AG20443 (cell line): ENCODE results near the gene CAMSAP2.

ENCODE experiments used
- DNase-seq: peaks from one replicate; pipeline ENCODE4 v3.0.0; 2012; ENCODE audit warnings: low spot score, mixed read lengths

Gene CAMSAP2, protein sequence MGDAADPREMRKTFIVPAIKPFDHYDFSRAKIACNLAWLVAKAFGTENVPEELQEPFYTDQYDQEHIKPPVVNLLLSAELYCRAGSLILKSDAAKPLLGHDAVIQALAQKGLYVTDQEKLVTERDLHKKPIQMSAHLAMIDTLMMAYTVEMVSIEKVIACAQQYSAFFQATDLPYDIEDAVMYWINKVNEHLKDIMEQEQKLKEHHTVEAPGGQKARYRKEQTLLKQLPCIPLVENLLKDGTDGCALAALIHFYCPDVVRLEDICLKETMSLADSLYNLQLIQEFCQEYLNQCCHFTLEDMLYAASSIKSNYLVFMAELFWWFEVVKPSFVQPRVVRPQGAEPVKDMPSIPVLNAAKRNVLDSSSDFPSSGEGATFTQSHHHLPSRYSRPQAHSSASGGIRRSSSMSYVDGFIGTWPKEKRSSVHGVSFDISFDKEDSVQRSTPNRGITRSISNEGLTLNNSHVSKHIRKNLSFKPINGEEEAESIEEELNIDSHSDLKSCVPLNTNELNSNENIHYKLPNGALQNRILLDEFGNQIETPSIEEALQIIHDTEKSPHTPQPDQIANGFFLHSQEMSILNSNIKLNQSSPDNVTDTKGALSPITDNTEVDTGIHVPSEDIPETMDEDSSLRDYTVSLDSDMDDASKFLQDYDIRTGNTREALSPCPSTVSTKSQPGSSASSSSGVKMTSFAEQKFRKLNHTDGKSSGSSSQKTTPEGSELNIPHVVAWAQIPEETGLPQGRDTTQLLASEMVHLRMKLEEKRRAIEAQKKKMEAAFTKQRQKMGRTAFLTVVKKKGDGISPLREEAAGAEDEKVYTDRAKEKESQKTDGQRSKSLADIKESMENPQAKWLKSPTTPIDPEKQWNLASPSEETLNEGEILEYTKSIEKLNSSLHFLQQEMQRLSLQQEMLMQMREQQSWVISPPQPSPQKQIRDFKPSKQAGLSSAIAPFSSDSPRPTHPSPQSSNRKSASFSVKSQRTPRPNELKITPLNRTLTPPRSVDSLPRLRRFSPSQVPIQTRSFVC (N-terminal part only)

DNA sequence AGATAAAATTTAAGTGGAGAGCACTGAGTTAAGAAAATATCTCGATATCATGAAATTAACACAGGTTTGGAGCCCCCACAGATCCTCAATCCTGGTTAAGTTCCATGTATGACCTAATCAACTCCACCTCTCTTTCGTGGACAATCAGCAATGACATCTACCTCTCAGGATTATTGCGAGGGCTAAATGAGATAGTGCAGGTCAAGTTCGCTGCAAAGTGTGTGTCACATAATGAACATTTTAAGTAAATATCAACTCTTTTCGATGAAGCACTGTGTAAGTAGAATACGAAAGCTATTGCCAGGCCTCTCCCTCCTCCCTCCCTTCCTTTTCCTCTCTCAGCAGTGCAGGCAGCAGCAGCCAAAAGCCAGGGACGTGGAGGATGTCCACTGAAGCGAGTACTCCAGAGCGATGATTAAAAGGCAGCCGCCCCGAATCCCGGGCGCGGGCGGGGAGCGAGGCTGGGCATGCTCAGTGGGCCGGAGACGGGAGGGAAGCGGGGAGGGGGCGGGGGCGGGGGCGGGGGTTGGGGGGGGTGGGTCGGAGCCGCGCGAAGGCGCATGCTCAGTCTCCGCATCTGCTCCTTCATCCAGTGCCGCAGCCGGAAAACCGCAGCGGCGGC lies at the start of gene CAMSAP2:
Gene CAMSAP2, plus strand, starts transcription at position 567 of the 622 bp plus-strand sequence. CDS start 935 bp downstream, outside the sequence.
- peak; percentile 99 for DNase-seq

GRCh38 chr1:200692316-200692715 lies 46.4 kb upstream of the CAMSAP2 start:
- DNase-seq: no peak

DNA sequence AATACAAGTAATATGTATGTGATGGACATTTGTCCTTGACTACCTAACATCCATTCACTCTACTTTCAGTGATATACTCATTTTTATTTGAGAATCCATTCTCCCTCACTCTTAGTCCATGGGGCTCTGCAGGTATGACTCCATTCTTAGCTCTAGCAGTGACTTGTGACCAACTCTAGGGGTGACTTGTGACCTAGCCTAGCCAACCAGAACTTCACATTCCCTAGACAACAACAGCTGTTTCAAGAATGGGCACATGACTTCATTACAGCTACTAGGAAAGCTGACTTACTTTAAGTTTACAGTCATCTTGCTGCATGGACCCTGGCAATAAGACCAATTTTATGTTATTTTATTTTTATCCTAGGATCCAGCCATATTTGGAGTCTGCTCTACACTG lies 45.4 kb upstream of the CAMSAP2 start:
- DNase-seq: no peak

GRCh38 chr1:200694738-200695137 lies 44.0 kb upstream of the CAMSAP2 start:
- DNase-seq: no peak

- peak; percentile 61 for DNase-seq
Measured at GRCh38 chr1:200699871-200700270, 38.8 kb upstream of the CAMSAP2 start.

DNA sequence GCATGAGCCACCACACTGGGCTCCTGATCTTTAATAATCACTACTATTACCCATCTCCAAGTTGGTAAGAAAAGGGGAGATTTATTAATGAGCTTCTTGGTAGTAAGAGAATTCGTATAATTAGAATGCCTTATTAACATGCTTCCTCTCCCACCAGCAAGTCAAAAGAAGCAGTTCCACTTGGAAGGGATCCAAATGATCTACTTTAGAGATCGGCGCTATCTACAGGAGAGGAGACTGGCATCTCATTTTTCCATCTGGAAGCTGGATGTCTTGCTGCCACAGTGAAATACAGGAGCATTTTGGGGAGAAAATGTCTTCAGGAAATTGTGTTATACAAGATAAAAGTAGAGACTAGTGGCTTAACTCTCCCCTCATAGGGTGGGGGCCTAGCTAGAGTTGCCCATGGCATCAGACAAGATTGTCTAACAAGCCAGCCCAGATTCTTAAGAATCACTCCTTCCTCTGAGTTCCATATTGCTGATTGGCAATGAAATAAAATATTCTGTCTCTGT lies 33.6 kb upstream of the CAMSAP2 start:
- no peak for DNase-seq

- DNase-seq: no peak
Measured at GRCh38 chr1:200706111-200706814, 32.4 kb upstream of the CAMSAP2 start.

DNA sequence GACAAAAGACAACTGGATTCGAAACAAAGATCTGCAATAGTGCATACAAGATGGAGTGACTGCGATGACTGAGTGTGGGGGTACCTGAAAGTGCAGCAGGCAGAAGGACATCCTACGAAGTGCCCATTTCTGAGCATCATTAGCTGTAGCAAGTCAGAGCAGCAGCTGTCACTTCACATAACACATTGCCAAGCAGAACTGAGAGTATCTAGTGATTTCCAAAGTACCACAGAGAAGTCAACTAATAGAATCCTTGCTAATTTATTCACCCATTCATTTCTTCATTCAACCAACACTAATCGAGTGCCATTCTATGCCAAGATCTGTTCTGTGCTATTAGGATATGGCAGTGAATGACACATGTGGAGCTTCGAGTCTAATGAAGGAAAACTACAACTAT lies 31.6 kb upstream of the CAMSAP2 start:
- no peak for DNase-seq

- no peak for DNase-seq
Measured at GRCh38 chr1:200708161-200708560, 30.5 kb upstream of the CAMSAP2 start.

GRCh38 chr1:200708769-200709168 lies 29.9 kb upstream of the CAMSAP2 start:
- DNase-seq: peak; percentile 18

DNA sequence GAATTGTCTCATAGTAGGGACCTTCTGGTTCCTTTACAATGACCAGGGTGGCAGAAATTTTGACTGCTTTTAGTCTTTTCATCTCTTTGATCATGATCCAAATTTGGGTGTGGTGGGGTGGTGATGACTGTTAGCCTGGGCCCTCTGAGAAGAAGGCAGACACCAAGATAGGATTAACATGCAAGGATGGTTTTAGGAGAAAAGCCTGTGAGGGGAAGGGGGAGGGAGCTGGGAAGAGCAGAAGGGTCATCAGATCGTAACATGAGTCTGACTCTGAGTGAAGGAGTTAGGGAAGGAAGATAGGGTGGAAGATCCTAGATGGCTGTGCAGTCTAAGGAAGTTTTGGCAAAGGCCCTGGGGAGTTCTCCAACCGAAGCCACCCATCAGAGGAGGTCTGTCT lies 28.5 kb upstream of the CAMSAP2 start:
- DNase-seq: no peak

DNA sequence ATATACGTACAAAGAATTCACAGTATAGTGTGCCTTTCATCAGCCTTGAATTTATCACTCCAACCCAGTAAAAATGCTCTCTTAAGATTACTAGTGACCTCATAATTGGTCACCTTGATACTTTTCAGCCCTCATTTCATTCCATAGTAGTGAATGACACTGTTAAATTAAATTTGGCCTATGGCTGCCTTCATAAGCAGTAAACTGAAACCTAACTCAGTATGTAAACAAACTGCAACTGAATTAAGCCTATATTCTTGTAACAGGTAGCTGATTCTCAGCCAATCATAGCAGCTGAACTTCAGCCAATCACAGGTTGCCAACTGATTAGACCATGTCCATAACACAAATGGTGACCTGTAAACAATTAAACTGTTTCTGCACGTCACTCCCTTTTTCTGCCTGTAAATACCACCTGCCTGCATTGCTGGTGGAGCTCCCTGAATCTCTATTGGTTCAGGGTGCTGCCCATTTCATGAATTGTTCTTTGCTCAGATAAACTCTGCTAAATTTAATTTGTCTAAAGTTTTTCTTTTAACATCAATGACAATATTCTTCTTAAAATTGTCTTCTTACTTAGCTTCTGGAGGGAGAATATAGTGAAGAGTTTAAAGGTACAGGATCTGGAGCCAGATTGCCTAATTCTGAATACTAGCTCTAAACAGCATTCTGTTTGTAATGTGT lies 24.0 kb upstream of the CAMSAP2 start:
- no peak for DNase-seq

- no peak for DNase-seq
Measured at GRCh38 chr1:200720199-200720598, 18.5 kb upstream of the CAMSAP2 start.

DNA sequence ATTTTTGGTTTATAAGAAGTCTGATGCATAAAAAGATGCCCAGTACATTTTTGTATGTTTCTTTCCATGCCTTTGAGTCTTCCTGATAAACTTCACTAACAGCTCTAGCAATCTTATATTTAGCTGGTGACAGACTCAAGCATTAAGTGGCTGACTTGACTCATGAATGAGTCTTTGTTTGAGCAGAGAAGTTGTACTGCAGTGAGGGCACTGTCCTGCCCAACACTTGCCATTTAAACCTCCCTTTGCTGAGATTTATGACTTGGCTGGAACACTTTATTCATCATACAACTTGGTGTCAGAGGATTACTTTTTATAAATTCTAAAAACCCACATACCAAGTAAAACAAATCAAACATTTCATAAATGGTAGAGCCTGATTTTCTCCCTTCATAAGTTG lies 14.6 kb upstream of the CAMSAP2 start:
- DNase-seq: no peak

GRCh38 chr1:200727257-200727656 lies 11.4 kb upstream of the CAMSAP2 start:
- DNase-seq: no peak

GRCh38 chr1:200729863-200730262 lies 8.8 kb upstream of the CAMSAP2 start:
- DNase-seq: no peak

GRCh38 chr1:200731654-200732332 lies 6.9 kb upstream of the CAMSAP2 start:
- DNase-seq: no peak

DNA sequence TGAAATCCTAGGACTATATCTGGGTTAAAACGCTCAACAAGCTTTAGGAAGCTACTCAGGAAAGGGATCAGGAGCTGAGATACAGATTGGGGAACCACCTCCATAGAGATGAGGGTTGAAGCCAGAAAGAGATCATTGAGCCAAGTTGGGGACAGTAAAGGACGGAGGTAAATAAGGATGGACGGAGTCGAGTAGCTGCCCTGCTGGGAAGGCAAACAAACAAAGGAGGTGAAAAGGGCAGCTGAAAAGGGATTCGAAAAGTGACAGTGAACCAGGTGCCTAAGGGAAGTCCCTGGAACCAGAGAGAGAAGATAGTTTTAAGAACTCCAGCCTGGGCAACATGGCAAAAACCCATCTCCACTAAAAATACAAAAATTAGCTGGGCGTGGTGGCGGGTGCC lies 6.3 kb upstream of the CAMSAP2 start:
- DNase-seq: no peak

DNA sequence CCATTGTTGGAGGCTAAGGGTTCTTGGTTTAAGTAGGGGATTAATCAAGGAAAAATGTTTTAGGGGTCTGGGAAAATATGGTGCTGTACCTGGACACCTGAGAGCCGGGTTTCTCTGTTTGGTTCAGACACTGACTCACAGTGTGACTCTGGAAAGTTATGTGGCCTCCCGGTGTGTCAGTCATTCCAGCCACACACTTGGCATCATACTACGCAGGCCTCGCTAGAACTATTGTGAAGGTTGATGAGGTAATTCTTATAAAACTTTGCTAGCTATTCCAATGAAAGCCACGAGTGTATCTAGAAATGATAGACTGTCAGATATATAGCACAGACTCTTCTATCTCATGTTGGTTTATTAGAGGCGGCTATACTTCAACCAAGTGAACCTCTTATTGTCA lies 4.8 kb upstream of the CAMSAP2 start:
- no peak for DNase-seq

DNA sequence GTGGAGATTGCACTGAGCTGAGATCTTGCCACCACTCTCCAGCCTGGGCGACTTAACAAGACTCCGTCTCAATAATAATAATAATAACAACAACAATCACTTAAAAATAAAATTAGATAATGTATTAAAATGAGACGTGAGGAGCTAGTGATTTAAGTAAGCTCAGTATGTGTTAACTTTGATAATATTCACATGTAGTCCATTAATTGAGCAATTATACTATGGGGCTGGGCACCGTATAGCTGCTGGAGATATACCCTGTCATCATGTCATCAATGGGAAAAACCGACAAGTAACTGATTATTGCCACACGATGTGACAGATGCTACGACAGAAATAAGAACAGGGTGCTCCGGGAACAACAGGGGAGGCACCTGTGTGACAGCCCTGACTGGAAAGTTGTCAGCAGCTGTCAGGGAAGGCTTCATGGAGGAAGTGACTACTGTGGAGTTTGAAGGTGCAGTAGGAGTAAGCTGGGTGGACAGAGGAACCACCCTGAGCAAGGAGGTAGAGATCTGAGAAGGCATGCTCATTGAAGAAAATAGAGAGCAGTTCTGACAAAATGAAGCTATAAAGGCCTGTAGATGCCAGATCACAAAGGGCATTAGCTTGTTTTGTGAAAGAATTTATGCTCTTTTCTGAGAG lies 924 bp upstream of the CAMSAP2 start:
- DNase-seq: no peak
